HG03354 (cell line): Measurements from ENCODE around the gene UPF3A.
"Not testable (repeated sequence)": the region's sequence is repeated elsewhere in the genome, so short reads cannot be mapped to it uniquely, and the experiment has no call there.

Experiments used
- ATAC-seq: cut with Tn5 transposase; IDR thresholded peaks from one replicate; pipeline ENCODE4 v1.9.1; 2021; ENCODE audit warnings: mild to moderate bottlenecking; ENCODE audit not compliant: unreplicated experiment, poor library complexity, severe bottlenecking

UPF3A gene

GRCh38 chr13:114261328-114261965 lies 20.0 kb upstream of the UPF3A start:
- ATAC-seq, result no peak

GRCh38 chr13:114263578-114263977 lies 17.8 kb upstream of the UPF3A start:
- no peak for ATAC-seq

- ATAC-seq, result not testable (repeated sequence)
These were observed 17.1 kb upstream of the UPF3A start for GRCh38 chr13:114264313-114264712.

- ATAC-seq, result no peak
These were observed 16.4 kb upstream of the UPF3A start for GRCh38 chr13:114264886-114265611.

- no peak for ATAC-seq
These were observed 15.2 kb upstream of the UPF3A start for GRCh38 chr13:114266241-114266640.

- ATAC-seq, result no peak
These were observed 12.8 kb upstream of the UPF3A start for GRCh38 chr13:114268344-114269280.

GRCh38 chr13:114269281-114269770 lies 12.1 kb upstream of the UPF3A start:
- no peak for ATAC-seq

GRCh38 chr13:114272977-114273376 lies 8.4 kb upstream of the UPF3A start:
- ATAC-seq, result no peak

GRCh38 chr13:114275304-114275703 lies 6.1 kb upstream of the UPF3A start:
- no peak for ATAC-seq

GRCh38 chr13:114279146-114279545 lies 2.3 kb upstream of the UPF3A start:
- no peak for ATAC-seq

GRCh38 chr13:114279758-114280355 lies 1.5 kb upstream of the UPF3A start:
- ATAC-seq, result no peak

- peak; percentile 58 for ATAC-seq
These were observed 755 bp downstream of the UPF3A start for GRCh38 chr13:114282041-114282670.

GRCh38 chr13:114283576-114283975 lies 2.2 kb downstream of the UPF3A start:
- no peak for ATAC-seq

GRCh38 chr13:114284680-114285079 lies 3.3 kb downstream of the UPF3A start:
- ATAC-seq, result no peak

GRCh38 chr13:114285166-114285808 lies 3.9 kb downstream of the UPF3A start:
- no peak for ATAC-seq

- no peak for ATAC-seq
These were observed 5.4 kb downstream of the UPF3A start for GRCh38 chr13:114286808-114287207.

- no peak for ATAC-seq
These were observed 6.8 kb downstream of the UPF3A start for GRCh38 chr13:114288157-114288591.

- no peak for ATAC-seq
These were observed 15.0 kb downstream of the UPF3A start for GRCh38 chr13:114296448-114296847.

- ATAC-seq, result no peak
These were observed 15.5 kb downstream of the UPF3A start for GRCh38 chr13:114296902-114297301.
